ENCODE measurements around the gene YIPF4.
A peak's percentile ranks its signal among the peaks of the same experiment; 100 is the strongest.
"Not testable (repeated sequence)": the region's sequence is repeated elsewhere in the genome, so short reads cannot be mapped to it uniquely, and the experiment has no call there.

Gene YIPF4

DNA sequence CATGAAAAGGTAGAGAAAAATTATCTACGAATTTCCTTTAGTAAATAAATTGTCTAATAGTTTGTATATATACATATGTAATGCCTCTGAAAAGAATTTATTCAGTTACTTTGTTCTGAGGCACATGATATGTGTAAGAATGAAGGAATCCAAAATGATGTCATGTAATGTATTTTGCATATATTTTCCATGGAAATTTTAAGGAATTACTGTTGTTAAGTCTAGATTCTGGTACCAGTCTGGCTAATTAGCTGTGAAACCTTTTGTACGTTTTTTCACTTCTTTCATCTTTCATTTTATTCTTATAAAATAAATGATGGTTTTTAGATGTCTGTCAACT, 12.3 kb downstream of the YIPF4 start:
- Histone ChIP-seq H3K4me1 (ENCODE audit: control insufficient read depth, insufficient read depth, low read length) (peaks cover 18% of the 10 kb centered on the region), H3K4me3 (ENCODE audit: low read length) (no peak overlapping the region), H3K27me3 (ENCODE audit: control insufficient read depth, insufficient read depth, low read length) (no peaks in the 10 kb centered on the region), H3K36me3 (ENCODE audit: insufficient read depth, low read length) (peaks cover 7% of the 10 kb centered on the region), H3K4me2 (ENCODE audit: low read length) (peak overlapping the region; percentile 17), H3K9ac (ENCODE audit: low read depth, low read length) (no peak overlapping the region), H3K9me3 (replicated peaks; ENCODE audit: low read length) (no peaks in the 10 kb centered on the region)

DNA sequence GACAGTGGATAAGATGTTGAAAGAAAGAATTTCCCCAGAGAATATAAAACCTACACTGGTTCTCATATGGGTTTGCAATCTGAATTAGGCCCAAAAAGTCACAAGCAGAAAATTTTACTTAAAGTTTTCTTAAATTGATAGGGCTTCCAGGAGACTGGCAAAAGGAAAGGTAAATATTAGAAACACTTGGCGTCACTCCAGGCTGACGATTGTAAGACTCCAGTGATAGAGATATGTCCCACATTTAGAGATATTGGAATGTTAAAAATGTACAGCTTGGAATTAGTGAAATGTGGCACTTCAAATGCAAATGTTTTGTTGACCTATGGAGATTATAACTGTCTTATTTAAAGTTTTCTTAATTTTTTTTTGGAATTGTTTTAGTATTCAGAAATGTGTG, 14.0 kb downstream of the YIPF4 start:
- no peaks in the 10 kb centered on the region for H3K9me3 ChIP-seq (replicated peaks; ENCODE audit: low read length)
- no peak overlapping the region for H3K4me3 ChIP-seq (ENCODE audit: low read length)
- H3K36me3 ChIP-seq (ENCODE audit: insufficient read depth, low read length) = peaks cover 10% of the 10 kb centered on the region
- H3K4me1 ChIP-seq (ENCODE audit: control insufficient read depth, insufficient read depth, low read length) = peaks cover 18% of the 10 kb centered on the region
- H3K4me2 ChIP-seq (ENCODE audit: low read length) = no peak overlapping the region
- no peak overlapping the region for H3K9ac ChIP-seq (ENCODE audit: low read depth, low read length)
- no peaks in the 10 kb centered on the region for H3K27me3 ChIP-seq (ENCODE audit: control insufficient read depth, insufficient read depth, low read length)

DNA sequence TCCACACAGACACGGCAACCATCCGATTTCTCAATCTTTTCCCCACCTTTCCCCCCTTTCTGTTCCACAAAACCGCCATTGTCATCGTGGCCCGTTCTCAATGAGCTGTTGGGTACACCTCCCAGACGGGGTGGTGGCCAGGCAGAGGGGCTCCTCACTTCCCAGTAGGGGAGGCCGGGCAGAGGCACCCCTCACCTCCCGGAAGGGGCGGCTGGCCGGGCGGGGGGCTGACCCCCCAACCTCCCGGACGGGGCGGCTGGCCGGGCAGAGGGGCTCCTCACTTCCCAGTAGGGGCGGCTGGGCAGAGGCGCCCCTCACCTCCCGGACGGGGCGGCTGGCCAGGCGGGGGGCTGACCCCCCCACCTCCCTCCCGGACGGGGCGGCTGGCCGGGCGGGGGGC, 15.8 kb downstream of the YIPF4 start:
- H3K4me2 ChIP-seq (ENCODE audit: low read length); H3K4me3 ChIP-seq (ENCODE audit: low read length); H3K9ac ChIP-seq (ENCODE audit: low read depth, low read length); H3K9me3 ChIP-seq (replicated peaks; ENCODE audit: low read length); H3K27me3 ChIP-seq (ENCODE audit: control insufficient read depth, insufficient read depth, low read length): not testable (repeated sequence)
- Histone ChIP-seq H3K4me1 (ENCODE audit: control insufficient read depth, insufficient read depth, low read length) (peaks cover 18% of the 10 kb centered on the region), H3K36me3 (ENCODE audit: insufficient read depth, low read length) (peaks cover 10% of the 10 kb centered on the region)

DNA sequence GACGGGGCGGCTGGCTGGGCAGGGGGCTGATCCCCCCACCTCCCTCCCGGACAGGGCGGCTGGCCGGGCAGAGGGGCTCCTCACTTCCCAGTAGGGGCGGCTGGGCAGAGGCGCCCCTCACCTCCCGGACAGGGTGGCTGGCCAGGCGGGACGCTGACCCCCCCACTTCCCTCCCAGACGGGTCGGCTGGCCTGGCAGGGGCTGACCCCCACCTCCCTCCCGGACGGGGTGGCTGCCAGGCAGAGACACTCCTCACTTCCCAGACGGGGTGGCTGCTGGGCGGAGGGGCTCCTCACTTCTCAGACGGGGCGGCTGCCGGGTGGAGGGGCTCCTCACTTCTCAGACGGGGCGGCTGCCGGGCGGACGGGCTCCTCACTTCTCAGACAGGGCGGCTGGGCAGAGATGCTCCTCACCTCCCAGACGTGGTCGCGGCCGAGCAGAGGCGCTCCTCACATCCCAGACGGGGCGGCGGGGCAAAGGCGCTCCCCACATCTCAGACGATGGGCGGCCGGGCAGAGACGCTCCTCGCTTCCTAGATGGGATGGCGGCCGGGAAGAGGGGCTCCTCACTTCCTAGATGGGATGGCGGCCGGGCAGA, 16.4 kb downstream of the YIPF4 start:
- not testable (repeated sequence) for H3K9me3 ChIP-seq (replicated peaks; ENCODE audit: low read length); H3K4me2 ChIP-seq (ENCODE audit: low read length); H3K27me3 ChIP-seq (ENCODE audit: control insufficient read depth, insufficient read depth, low read length); H3K4me3 ChIP-seq (ENCODE audit: low read length); H3K9ac ChIP-seq (ENCODE audit: low read depth, low read length)
- Histone ChIP-seq H3K4me1 (ENCODE audit: control insufficient read depth, insufficient read depth, low read length) (peaks cover 13% of the 10 kb centered on the region), H3K36me3 (ENCODE audit: insufficient read depth, low read length) (peaks cover 10% of the 10 kb centered on the region)

DNA sequence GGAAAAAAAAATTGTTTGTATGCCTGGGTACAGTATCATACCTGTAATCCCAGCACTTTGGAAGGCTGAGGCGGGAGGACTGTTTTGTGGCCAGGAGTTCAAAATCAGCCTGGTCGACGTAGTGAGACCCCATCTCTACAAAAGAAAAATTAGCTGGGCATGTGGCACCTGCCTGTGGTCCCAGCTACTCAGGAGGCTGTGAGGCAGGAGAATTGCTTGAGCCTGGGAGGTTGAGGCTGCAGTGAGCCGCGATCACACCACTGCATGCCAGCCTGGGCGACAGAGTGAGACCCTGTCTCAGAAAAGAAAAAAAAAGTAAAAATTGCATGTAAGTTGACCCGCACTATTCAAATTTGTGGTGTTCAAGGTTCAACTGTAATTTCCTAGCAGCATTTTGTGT, 32.9 kb downstream of the YIPF4 start:
- Histone ChIP-seq H3K4me1 (ENCODE audit: control insufficient read depth, insufficient read depth, low read length) (no peaks in the 10 kb centered on the region), H3K4me2 (ENCODE audit: low read length) (no peak overlapping the region), H3K27me3 (ENCODE audit: control insufficient read depth, insufficient read depth, low read length) (no peaks in the 10 kb centered on the region), H3K9me3 (replicated peaks; ENCODE audit: low read length) (no peaks in the 10 kb centered on the region), H3K9ac (ENCODE audit: low read depth, low read length) (no peak overlapping the region), H3K4me3 (ENCODE audit: low read length) (no peak overlapping the region), H3K36me3 (ENCODE audit: insufficient read depth, low read length) (peaks cover 7% of the 10 kb centered on the region)

DNA sequence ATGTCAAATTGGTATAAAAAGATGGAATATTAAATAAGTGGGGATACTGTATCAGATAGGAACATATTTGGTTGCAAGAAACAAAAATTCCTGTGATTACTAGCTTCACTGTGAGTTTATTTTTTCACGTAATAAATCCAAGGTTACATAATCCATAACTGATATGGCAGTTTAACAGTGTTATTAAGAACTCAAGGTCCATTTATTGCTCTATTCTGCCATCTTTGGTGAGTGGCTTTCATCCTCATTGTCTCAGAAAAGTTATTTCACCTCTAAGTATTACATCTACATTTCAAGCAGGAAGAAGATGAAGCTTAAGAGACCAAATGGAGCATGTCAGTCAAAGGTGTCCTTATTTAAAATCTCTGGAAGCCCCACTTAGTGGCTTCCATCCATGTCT, 37.2 kb downstream of the YIPF4 start:
- no peak overlapping the region for H3K9ac ChIP-seq (ENCODE audit: low read depth, low read length)
- H3K27me3 ChIP-seq (ENCODE audit: control insufficient read depth, insufficient read depth, low read length) = no peaks in the 10 kb centered on the region
- H3K9me3 ChIP-seq (replicated peaks; ENCODE audit: low read length) = no peaks in the 10 kb centered on the region
- H3K4me1 ChIP-seq (ENCODE audit: control insufficient read depth, insufficient read depth, low read length) = no peaks in the 10 kb centered on the region
- no peak overlapping the region for H3K4me2 ChIP-seq (ENCODE audit: low read length)
- H3K4me3 ChIP-seq (ENCODE audit: low read length) = no peak overlapping the region
- H3K36me3 ChIP-seq (ENCODE audit: insufficient read depth, low read length) = no peaks in the 10 kb centered on the region

DNA sequence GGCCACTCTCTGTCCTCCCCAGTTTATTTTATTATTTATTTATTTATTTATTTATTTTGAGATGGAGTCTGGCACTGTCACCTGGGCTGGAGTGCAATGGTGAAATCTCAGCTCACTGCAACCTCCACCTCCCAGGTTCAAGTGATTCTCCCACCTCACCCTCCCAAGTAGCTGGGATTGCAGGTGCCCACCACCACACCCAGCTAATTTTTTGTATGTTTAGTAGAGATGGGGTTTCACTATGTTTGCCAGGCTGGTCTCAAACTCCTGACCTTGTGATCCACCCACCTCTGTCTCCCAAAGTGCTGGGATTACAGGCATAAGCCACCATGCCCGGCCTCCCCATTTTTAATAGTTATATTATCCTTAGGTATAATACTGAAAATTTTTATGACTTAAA, 51.0 kb downstream of the YIPF4 start:
- H3K36me3 ChIP-seq (ENCODE audit: insufficient read depth, low read length); H3K4me1 ChIP-seq (ENCODE audit: control insufficient read depth, insufficient read depth, low read length); H3K4me3 ChIP-seq (ENCODE audit: low read length); H3K9me3 ChIP-seq (replicated peaks; ENCODE audit: low read length); H3K27me3 ChIP-seq (ENCODE audit: control insufficient read depth, insufficient read depth, low read length); H3K9ac ChIP-seq (ENCODE audit: low read depth, low read length); H3K4me2 ChIP-seq (ENCODE audit: low read length): not testable (repeated sequence)

- H3K27me3 ChIP-seq (ENCODE audit: control insufficient read depth, insufficient read depth, low read length); H3K9ac ChIP-seq (ENCODE audit: low read depth, low read length); H3K4me3 ChIP-seq (ENCODE audit: low read length); H3K4me2 ChIP-seq (ENCODE audit: low read length); H3K9me3 ChIP-seq (replicated peaks; ENCODE audit: low read length); H3K36me3 ChIP-seq (ENCODE audit: insufficient read depth, low read length); H3K4me1 ChIP-seq (ENCODE audit: control insufficient read depth, insufficient read depth, low read length): not testable (repeated sequence)
Measured at GRCh38 chr2:32329180-32329980, 51.7 kb downstream of the YIPF4 start.

GRCh38 chr2:32330136-32330535, 52.4 kb downstream of the YIPF4 start:
- no peaks in the 10 kb centered on the region for H3K36me3 ChIP-seq (ENCODE audit: insufficient read depth, low read length)
- H3K9ac ChIP-seq (ENCODE audit: low read depth, low read length) = no peak overlapping the region
- H3K4me3 ChIP-seq (ENCODE audit: low read length) = no peak overlapping the region
- no peaks in the 10 kb centered on the region for H3K27me3 ChIP-seq (ENCODE audit: control insufficient read depth, insufficient read depth, low read length)
- no peaks in the 10 kb centered on the region for H3K9me3 ChIP-seq (replicated peaks; ENCODE audit: low read length)
- no peaks in the 10 kb centered on the region for H3K4me1 ChIP-seq (ENCODE audit: control insufficient read depth, insufficient read depth, low read length)
- no peak overlapping the region for H3K4me2 ChIP-seq (ENCODE audit: low read length)

DNA sequence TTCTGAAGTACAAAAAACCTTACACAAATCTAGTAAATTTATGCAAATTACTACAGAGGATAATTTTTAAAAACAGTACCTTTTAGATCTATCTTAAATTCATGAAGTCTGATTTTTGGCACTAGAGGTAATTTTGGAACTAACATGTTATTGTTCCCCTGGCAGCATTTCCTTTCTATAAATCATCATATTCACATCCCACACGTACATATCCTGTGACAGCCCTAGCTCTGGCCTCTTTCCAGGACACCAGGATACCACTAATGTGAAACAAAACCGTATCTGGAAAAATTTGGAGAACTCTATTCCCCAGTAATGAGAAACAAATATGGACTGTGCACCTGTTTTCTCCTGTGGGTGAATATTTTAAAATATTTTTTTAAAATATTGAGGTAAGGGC, 65.1 kb downstream of the YIPF4 start:
- Histone ChIP-seq H3K4me1 (ENCODE audit: control insufficient read depth, insufficient read depth, low read length) (peaks cover 5% of the 10 kb centered on the region), H3K27me3 (ENCODE audit: control insufficient read depth, insufficient read depth, low read length) (no peaks in the 10 kb centered on the region), H3K4me3 (ENCODE audit: low read length) (no peak overlapping the region), H3K36me3 (ENCODE audit: insufficient read depth, low read length) (no peaks in the 10 kb centered on the region), H3K9me3 (replicated peaks; ENCODE audit: low read length) (no peaks in the 10 kb centered on the region), H3K9ac (ENCODE audit: low read depth, low read length) (no peak overlapping the region), H3K4me2 (ENCODE audit: low read length) (no peak overlapping the region)

DNA sequence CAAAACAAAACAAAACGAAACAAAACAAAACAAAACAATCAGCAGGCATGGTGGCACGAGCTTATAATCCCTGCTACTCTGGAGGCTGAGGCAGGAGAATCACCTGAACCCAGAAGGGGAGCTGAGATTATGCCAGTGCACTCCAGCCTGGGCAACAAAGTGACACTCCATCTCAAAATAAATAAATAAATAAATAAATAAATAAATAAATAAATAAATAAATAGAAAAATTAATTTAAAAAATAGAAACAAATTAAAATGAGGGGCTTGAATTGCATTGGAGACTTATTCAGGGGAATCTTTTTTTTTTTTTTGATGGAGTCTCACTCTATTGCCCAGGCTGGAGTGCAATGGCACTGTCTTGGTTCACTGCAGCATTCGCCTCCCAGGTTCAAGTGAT, 73.1 kb downstream of the YIPF4 start:
- H3K4me2 ChIP-seq (ENCODE audit: low read length); H3K36me3 ChIP-seq (ENCODE audit: insufficient read depth, low read length); H3K9ac ChIP-seq (ENCODE audit: low read depth, low read length); H3K4me1 ChIP-seq (ENCODE audit: control insufficient read depth, insufficient read depth, low read length); H3K4me3 ChIP-seq (ENCODE audit: low read length); H3K9me3 ChIP-seq (replicated peaks; ENCODE audit: low read length); H3K27me3 ChIP-seq (ENCODE audit: control insufficient read depth, insufficient read depth, low read length): not testable (repeated sequence)

DNA sequence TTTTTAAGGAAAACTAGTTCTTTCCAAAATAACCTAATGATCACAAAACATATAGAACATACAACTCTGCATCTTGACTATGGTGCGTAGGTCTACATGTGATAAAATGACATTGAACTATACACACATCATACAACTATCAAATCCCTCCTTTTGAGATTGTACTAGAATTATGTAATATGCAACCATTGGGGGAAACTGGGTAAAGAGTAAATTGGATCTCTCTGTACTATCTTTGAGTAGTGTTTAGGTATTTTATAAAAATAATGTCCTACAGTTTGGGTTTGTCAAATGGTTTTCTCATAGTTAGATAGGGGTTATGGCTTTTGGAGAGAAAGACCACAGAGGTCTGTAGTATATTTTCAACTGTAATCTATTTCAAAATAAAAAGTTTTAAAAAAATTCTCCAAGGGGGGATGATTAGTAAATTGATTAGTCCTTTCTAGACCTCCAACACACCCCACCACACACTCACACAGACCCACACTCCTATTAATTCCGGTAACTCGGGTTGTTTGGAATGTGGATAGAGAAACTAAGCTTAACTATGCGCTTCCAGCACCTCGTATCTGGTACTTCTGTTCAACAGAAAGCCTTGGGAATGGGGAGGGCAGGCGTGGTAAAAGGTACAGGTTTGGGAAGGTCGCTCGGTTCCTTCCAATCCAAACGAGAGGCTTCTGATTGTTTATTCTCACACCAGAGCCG, 78.4 kb downstream of the YIPF4 start:
- H3K36me3 ChIP-seq (ENCODE audit: insufficient read depth, low read length) = peaks cover 2% of the 10 kb centered on the region
- peaks cover 23% of the 10 kb centered on the region for H3K4me1 ChIP-seq (ENCODE audit: control insufficient read depth, insufficient read depth, low read length)
- H3K27me3 ChIP-seq (ENCODE audit: control insufficient read depth, insufficient read depth, low read length) = no peaks in the 10 kb centered on the region
- peak overlapping the region; percentile 97 for H3K4me3 ChIP-seq (ENCODE audit: low read length)
- H3K9me3 ChIP-seq (replicated peaks; ENCODE audit: low read length) = no peaks in the 10 kb centered on the region
- H3K9ac ChIP-seq (ENCODE audit: low read depth, low read length) = peak overlapping the region; percentile 98
- H3K4me2 ChIP-seq (ENCODE audit: low read length) = peak overlapping the region; percentile 92
